Tibial artery (tissue), 4 donors: ENCODE results near the gene PKMYT1.
A peak's percentile ranks its signal among the peaks of the same experiment; 100 is the strongest.

ENCODE experiments used
- DNase-seq, 2 donors: peaks; one replicate each; pipeline ENCODE4 v3.0.0-alpha.2; 2019
- H3K27ac ChIP-seq, 2 donors: fragments of 200-600 bp; sonication (generic) in 1 of 2; 1 replicate in 1 of 2; 2 replicates in 1 of 2; pipeline ENCODE4 v1.5.1; 2018 to 2019; ENCODE audit warnings: mild to moderate bottlenecking in 1 of 2
- H3K27me3 ChIP-seq, 2 donors: fragments of 200-600 bp; sonication (generic) in 1 of 2; one replicate each; pipeline versions ENCODE4 v1.5.1 to v1.6.0; 2016 to 2019
- H3K36me3 ChIP-seq, 3 donors: fragments of 200-600 bp; sonication (generic) in 2 of 3; one replicate each; pipeline ENCODE4 v1.5.1; 2016 to 2019; ENCODE audit warnings: mild to moderate bottlenecking in 2 of 3
- H3K4me1 ChIP-seq, 4 donors: fragments of 200-600 bp; sonication (generic) in 2 of 4; 1 replicate in 3 of 4; 2 replicates in 1 of 4; pipeline ENCODE4 v1.5.1; 2016 to 2019
- H3K4me3 ChIP-seq, 2 donors: fragments of 200-600 bp; sonication (generic) in 1 of 2; 1 replicate in 1 of 2; 2 replicates in 1 of 2; pipeline ENCODE4 v1.5.1; 2018 to 2019; ENCODE audit warnings: mild to moderate bottlenecking in 2 of 2
- H3K9me3 ChIP-seq, 3 donors: fragments of 200-600 bp; sonication (generic) in 1 of 3; one replicate each; pipeline ENCODE4 v1.5.1; 2016 to 2019
- CTCF ChIP-seq, 2 experiments: fragments of 200-600 bp in 1 of 2; fragments of 450-650 bp in 1 of 2; IDR thresholded peaks; one replicate each; pipeline ENCODE4 v1.5.1; 2017 to 2019; ENCODE audit warnings: antibody characterized with exemption in 2 of 2, mild to moderate bottlenecking in 1 of 2, moderate library complexity in 1 of 2
- intact Hi-C: fragments of 100-400 bp; cut with DNase I; formaldehyde crosslinking; loops from one replicate; pipeline ENCODE4 v1.15.0; 2023; ENCODE audit warnings: low total_unique reads

Gene PKMYT1

GRCh38 chr16:2980227-2981176 is at the start of gene PKMYT1:
PKMYT1 (minus strand) TSS chr16:2980446; CDS start chr16:2979657, 789 bp downstream.
- DNase-seq: peak; percentile 80 to 94
- H3K4me3 ChIP-seq: peak within 1 kb of the TSS; percentile 72 to 75
- peaks cover 0 to 34% of the 10 kb centered on the region in 2 donors for H3K27me3 ChIP-seq
- peak within 1 kb of the TSS; percentile 82 to 86 for H3K27ac ChIP-seq
- peaks cover 0 to 39% (median 30%) of the 10 kb centered on the region in 4 donors for H3K4me1 ChIP-seq
- intact Hi-C loops: no loop called here
- no peak for TF ChIP-seq CTCF (IDR thresholded peaks at IDR 0.05)
- no peaks in the 10 kb centered on the region for H3K9me3 ChIP-seq
- H3K36me3 ChIP-seq: no peaks in the 10 kb centered on the region

GRCh38 chr16:3029491-3030221 is 49.4 kb upstream of the PKMYT1 start:
- intact Hi-C loops: loop anchor here (2.0 kb wide), 1 partner anchor 27 kb away; no protein-coding TSS in a partner anchor
- H3K27me3 ChIP-seq: peaks cover 0 to 53% of the 10 kb centered on the region in 2 donors
- no peak overlapping the region for H3K27ac ChIP-seq
- no peaks in the 10 kb centered on the region for H3K9me3 ChIP-seq
- DNase-seq: no peak
- peaks cover 0 to 21% (median 16%) of the 10 kb centered on the region in 3 donors for H3K36me3 ChIP-seq
- peaks cover 0 to 32% (median 23%) of the 10 kb centered on the region in 4 donors for H3K4me1 ChIP-seq
- H3K4me3 ChIP-seq: no peak overlapping the region
- TF ChIP-seq CTCF (IDR thresholded peaks at IDR 0.05): no peak

GRCh38 chr16:3028716-3029319 is 48.6 kb upstream of the PKMYT1 start:
- intact Hi-C loops: loop anchor here (2.0 kb wide), 1 partner anchor 26 kb away; no protein-coding TSS in a partner anchor
- Histone ChIP-seq H3K4me1 (peaks cover 0 to 35% (median 25%) of the 10 kb centered on the region in 4 donors), H3K27ac (no peak overlapping the region), H3K27me3 (peaks cover 0 to 45% of the 10 kb centered on the region in 2 donors), H3K36me3 (peaks cover 0 to 21% (median 16%) of the 10 kb centered on the region in 3 donors), H3K4me3 (no peak overlapping the region), H3K9me3 (no peaks in the 10 kb centered on the region)
- DNase-seq: no peak
- TF ChIP-seq CTCF (IDR thresholded peaks at IDR 0.05): no peak

- H3K4me1 ChIP-seq: peaks cover 0 to 40% (median 30%) of the 10 kb centered on the region in 4 donors
- no peak overlapping the region for H3K27ac ChIP-seq
- peak; percentile 37 to 66 for TF ChIP-seq CTCF (IDR thresholded peaks at IDR 0.05)
- peaks cover 0 to 38% of the 10 kb centered on the region in 2 donors for H3K27me3 ChIP-seq
- H3K4me3 ChIP-seq: no peak overlapping the region
- no peaks in the 10 kb centered on the region for H3K9me3 ChIP-seq
- DNase-seq: peak; percentile 58 to 78
- intact Hi-C loops: loop anchor here (2.0 kb wide), 1 partner anchor 25 kb away; no protein-coding TSS in a partner anchor
- H3K36me3 ChIP-seq: peaks cover 0 to 21% (median 16%) of the 10 kb centered on the region in 3 donors
Observed at GRCh38 chr16:3027983-3028715, 47.9 kb upstream of the PKMYT1 start.

GRCh38 chr16:3027489-3027795 is 47.2 kb upstream of the PKMYT1 start:
- peaks cover 0 to 21% (median 16%) of the 10 kb centered on the region in 3 donors for H3K36me3 ChIP-seq
- DNase-seq: no peak
- no peak for TF ChIP-seq CTCF (IDR thresholded peaks at IDR 0.05)
- no peaks in the 10 kb centered on the region for H3K9me3 ChIP-seq
- intact Hi-C loops: no loop called here
- no peak overlapping the region for H3K4me3 ChIP-seq
- H3K27ac ChIP-seq: no peak overlapping the region
- peaks cover 0 to 47% (median 37%) of the 10 kb centered on the region in 4 donors for H3K4me1 ChIP-seq
- peaks cover 0 to 31% of the 10 kb centered on the region in 2 donors for H3K27me3 ChIP-seq
